ENCODE results near the gene ABCB8. TPM values are rescaled to one million over a fixed set of nuclear protein-coding genes. Genes with fewer than 3 reads are reported as not detected.

Gene ABCB8
- total and polyA plus RNA-seq, 2 donors = 17.1 to 19.4 TPM

DNA sequence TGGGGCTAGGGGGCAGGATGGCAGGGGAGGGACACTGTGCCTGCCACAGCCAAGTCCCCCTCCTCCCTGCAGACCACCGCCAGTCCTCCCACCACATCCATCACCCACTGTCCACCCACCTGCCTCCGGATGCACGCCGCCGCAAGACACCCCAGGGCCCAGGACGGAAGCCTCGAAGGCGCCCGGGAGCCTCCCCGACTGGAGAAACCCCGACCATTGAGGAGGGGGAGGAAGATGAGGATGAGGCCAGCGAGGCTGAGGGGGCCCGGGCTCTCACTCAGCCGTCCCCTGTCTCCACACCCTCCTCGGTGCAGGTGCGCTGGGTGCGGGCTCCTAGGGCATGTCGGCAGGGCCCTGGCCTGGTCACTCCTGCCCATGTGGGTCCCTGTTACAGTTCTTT lies 36.2 kb downstream of the ABCB8 start:
- no peak for DNase-seq (ENCODE audit: extremely low spot score)
- Histone ChIP-seq H3K4me1 (ENCODE audit: insufficient read depth) (no peaks in the 10 kb centered on the region), H3K36me3 (ENCODE audit: insufficient read depth) (peaks cover 5% of the 10 kb centered on the region), H3K4me3 (ENCODE audit: low read depth, low read length) (no peak overlapping the region), H3K27ac (ENCODE audit: low read depth) (no peak overlapping the region)
- 97% methylated on average over 18 of the region's 18 CpGs for WGBS

DNA sequence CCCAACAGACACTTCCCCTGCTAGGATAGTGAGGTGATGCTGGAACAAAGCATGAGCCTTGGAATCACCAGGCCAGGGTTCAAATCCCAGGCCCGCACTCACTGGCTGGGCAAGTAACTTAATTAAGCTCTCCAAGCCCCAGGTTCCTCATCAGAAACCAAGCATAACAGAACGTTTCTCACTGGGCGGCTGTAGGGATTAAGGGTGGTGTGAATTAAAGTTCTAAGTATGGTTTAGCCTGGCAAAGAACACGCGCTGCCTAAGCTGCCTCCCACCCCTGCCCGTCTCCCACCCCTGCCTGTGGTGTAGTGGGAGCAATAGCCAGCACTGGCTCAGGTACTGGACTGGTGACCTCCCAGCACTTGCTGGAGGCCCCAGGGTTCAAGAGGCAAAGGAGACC lies 36.7 kb downstream of the ABCB8 start:
- Histone ChIP-seq H3K27ac (ENCODE audit: low read depth) (no peak overlapping the region), H3K4me3 (ENCODE audit: low read depth, low read length) (no peak overlapping the region), H3K4me1 (ENCODE audit: insufficient read depth) (no peaks in the 10 kb centered on the region), H3K36me3 (ENCODE audit: insufficient read depth) (peaks cover 7% of the 10 kb centered on the region)
- WGBS = 89% methylated on average over 6 of the region's 6 CpGs
- no peak for DNase-seq (ENCODE audit: extremely low spot score)

DNA sequence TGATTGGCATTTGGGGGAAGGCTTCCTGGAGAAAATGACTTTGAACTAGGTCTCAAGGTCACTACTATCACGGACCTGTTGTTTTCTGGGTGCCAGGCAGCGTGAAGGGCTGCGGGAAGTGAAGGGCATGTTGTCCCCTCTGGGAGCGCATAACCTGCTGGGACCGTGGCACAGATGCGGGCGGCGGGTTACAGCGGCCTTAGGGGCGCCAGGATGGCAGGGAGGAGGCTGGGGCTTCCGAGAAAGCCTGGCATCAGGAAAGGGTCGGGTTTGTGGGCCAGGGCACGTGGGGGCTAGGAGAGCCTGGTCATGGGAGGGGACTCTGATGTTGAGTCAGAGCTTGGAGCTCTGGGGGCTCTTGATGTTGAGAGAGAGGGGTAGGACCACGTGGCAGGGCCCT lies 37.3 kb downstream of the ABCB8 start:
- DNase-seq (ENCODE audit: extremely low spot score) = no peak
- Histone ChIP-seq H3K4me1 (ENCODE audit: insufficient read depth) (no peaks in the 10 kb centered on the region), H3K27ac (ENCODE audit: low read depth) (no peak overlapping the region), H3K4me3 (ENCODE audit: low read depth, low read length) (no peak overlapping the region), H3K36me3 (ENCODE audit: insufficient read depth) (peaks cover 10% of the 10 kb centered on the region)
- WGBS = 89% methylated on average over 14 of the region's 14 CpGs

GRCh38 chr7:151066273-151066974 lies 38.2 kb downstream of the ABCB8 start:
- H3K36me3 ChIP-seq (ENCODE audit: insufficient read depth) = peaks cover 10% of the 10 kb centered on the region
- no peak overlapping the region for H3K4me3 ChIP-seq (ENCODE audit: low read depth, low read length)
- no peak overlapping the region for H3K27ac ChIP-seq (ENCODE audit: low read depth)
- no peak for DNase-seq (ENCODE audit: extremely low spot score)
- 90% methylated on average over 39 of the region's 39 CpGs for WGBS
- H3K4me1 ChIP-seq (ENCODE audit: insufficient read depth) = no peaks in the 10 kb centered on the region

DNA sequence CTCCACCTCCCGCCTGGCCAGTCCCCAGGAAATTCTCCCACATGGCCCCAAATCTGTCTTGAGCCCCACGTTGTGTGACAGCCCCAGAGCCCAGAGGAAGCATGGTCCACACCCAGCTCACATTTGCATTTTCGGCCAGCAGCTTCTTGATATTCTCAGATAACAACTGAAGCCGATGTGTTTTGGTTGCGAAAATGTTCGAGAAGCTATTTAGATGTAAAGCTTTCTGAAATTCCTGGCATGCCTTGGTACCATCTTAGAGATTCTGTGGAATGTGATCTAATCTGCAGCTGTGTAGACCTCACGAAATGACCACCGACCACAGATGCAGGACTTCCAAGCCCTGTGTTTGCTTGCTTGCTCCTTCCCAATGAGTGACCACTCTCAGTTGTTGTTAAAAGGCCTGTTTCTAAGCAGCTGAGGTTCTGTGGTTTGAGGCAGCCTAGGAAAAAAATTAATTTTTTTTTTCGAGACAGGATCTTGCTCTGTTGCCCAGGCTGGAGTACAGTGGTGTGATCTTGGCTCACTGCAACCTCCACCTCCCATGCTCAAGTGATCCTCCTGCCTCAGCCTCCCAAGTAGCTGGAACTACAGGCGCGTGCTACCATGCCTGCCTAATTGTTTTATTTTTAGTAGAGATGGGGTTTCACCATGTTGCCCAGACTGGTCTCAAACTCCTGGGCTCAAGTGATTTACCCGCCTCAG lies 40.0 kb downstream of the ABCB8 start:
- 79% methylated on average over 12 of the region's 12 CpGs for WGBS
- no peak for DNase-seq (ENCODE audit: extremely low spot score)
- H3K27ac ChIP-seq (ENCODE audit: low read depth) = no peak overlapping the region
- H3K4me3 ChIP-seq (ENCODE audit: low read depth, low read length) = no peak overlapping the region
- H3K4me1 ChIP-seq (ENCODE audit: insufficient read depth) = no peaks in the 10 kb centered on the region
- H3K36me3 ChIP-seq (ENCODE audit: insufficient read depth) = peaks cover 10% of the 10 kb centered on the region

- Histone ChIP-seq H3K4me1 (ENCODE audit: insufficient read depth) (no peaks in the 10 kb centered on the region), H3K4me3 (ENCODE audit: low read depth, low read length) (no peak overlapping the region), H3K36me3 (ENCODE audit: insufficient read depth) (peaks cover 8% of the 10 kb centered on the region), H3K27ac (ENCODE audit: low read depth) (no peak overlapping the region)
- DNase-seq (ENCODE audit: extremely low spot score) = no peak
- 87% methylated on average over 17 of the region's 17 CpGs for WGBS
Observed at GRCh38 chr7:151069841-151070573, 41.8 kb downstream of the ABCB8 start.

DNA sequence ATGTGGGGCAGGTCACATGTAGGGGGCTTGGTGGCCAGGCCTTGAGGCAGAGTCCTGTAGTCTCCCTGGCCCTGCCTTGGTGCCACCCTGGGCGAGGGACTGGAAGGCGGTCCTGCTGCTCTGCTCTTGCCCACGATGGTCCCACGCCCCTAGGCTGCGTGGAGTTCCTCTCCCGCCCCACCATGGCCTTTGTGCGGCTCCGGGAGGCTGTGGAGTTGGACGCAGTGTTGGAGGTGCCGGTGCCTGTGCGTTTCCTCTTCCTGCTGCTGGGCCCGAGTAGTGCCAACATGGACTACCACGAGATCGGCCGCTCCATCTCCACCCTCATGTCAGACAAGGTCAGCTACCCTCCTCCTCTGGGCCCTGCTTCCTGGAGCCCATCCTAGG lies 42.3 kb downstream of the ABCB8 start:
- no peak for DNase-seq (ENCODE audit: extremely low spot score)
- Histone ChIP-seq H3K4me1 (ENCODE audit: insufficient read depth) (no peaks in the 10 kb centered on the region), H3K36me3 (ENCODE audit: insufficient read depth) (peaks cover 8% of the 10 kb centered on the region), H3K27ac (ENCODE audit: low read depth) (no peak overlapping the region), H3K4me3 (ENCODE audit: low read depth, low read length) (no peak overlapping the region)
- WGBS = 92% methylated on average over 15 of the region's 15 CpGs

DNA sequence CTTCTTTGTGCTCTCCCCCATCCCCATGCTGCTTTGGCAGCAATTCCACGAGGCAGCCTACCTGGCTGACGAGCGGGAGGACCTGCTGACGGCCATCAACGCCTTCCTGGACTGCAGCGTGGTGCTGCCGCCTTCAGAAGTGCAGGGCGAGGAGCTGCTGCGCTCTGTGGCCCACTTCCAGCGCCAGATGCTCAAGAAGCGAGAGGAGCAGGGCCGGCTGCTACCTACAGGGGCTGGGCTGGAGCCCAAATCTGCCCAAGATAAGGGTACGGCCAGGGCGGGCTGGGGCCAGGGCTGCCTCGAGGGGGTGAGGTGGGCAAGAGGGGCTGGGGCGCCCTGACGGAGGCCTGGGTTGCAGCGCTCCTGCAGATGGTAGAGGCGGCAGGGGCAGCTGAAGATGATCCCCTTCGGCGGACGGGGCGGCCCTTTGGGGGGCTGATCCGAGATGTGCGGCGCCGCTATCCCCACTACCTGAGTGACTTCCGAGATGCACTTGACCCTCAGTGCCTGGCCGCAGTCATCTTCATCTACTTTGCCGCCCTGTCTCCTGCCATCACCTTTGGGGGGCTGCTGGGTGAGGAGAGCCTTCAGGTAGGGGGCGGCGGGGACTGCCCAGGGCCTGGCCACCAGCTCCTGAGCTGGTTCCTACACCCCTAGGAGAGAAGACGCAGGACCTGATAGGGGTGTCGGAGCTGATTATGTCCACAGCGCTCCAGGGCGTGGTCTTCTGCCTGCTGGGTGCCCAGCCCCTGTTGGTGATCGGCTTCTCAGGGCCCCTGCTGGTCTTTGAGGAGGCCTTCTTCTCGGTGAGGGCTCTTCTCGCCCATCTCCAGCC lies 43.0 kb downstream of the ABCB8 start:
- Histone ChIP-seq H3K4me3 (ENCODE audit: low read depth, low read length) (no peak overlapping the region), H3K27ac (ENCODE audit: low read depth) (no peak overlapping the region), H3K4me1 (ENCODE audit: insufficient read depth) (no peaks in the 10 kb centered on the region), H3K36me3 (ENCODE audit: insufficient read depth) (peaks cover 8% of the 10 kb centered on the region)
- WGBS = 92% methylated on average over 39 of the region's 39 CpGs
- no peak for DNase-seq (ENCODE audit: extremely low spot score)

- WGBS = 85% methylated on average over 17 of the region's 17 CpGs
- Histone ChIP-seq H3K4me3 (ENCODE audit: low read depth, low read length) (no peak overlapping the region), H3K36me3 (ENCODE audit: insufficient read depth) (peaks cover 8% of the 10 kb centered on the region), H3K4me1 (ENCODE audit: insufficient read depth) (no peaks in the 10 kb centered on the region), H3K27ac (ENCODE audit: low read depth) (no peak overlapping the region)
- DNase-seq (ENCODE audit: extremely low spot score) = no peak
Observed at GRCh38 chr7:151073990-151074389, 45.7 kb downstream of the ABCB8 start.

DNA sequence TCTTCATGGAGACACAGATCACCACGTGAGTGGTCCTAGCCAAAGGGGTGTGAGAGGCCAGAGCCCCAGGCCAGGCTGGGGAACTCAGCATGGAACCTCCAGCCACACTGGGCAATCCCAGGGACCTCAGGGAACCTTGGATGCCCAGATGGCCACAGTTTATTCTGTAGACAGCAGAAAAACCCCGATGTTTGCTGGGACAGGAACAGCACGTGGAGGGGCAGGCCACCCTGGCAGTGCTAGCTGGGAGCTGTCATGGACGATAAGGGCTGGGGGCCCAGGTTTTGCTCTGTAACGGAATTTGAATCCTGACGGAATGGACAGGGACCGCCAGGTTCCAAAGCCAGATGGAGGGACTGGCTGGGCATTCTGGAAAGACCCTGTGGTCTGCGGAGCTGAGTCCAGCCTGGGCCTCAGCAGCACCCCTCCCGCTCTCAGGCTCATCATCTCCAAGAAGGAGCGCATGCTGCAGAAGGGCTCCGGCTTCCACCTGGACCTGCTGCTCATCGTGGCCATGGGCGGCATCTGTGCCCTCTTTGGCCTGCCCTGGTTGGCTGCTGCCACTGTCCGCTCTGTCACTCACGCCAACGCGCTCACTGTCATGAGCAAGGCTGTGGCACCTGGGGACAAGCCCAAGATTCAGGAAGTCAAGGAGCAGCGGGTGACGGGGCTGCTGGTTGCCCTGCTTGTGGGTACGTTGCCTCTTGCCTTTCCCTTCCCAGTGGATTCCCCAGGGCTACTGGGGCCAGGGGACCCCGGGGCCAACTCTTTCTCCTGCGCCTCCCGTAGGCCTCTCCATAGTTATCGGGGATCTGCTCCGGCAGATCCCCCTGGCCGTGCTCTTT lies 46.8 kb downstream of the ABCB8 start:
- peaks cover 6% of the 10 kb centered on the region for H3K36me3 ChIP-seq (ENCODE audit: insufficient read depth)
- no peak overlapping the region for H3K4me3 ChIP-seq (ENCODE audit: low read depth, low read length)
- 89% methylated on average over 26 of the region's 26 CpGs for WGBS
- H3K27ac ChIP-seq (ENCODE audit: low read depth) = no peak overlapping the region
- H3K4me1 ChIP-seq (ENCODE audit: insufficient read depth) = no peaks in the 10 kb centered on the region
- DNase-seq (ENCODE audit: extremely low spot score) = no peak

- peaks cover 3% of the 10 kb centered on the region for H3K36me3 ChIP-seq (ENCODE audit: insufficient read depth)
Observed at GRCh38 chr7:151075662-151075971, 47.4 kb downstream of the ABCB8 start.

GRCh38 chr7:151075978-151076426 lies 47.8 kb downstream of the ABCB8 start:
- Histone ChIP-seq H3K4me3 (ENCODE audit: low read depth, low read length) (no peak overlapping the region), H3K36me3 (ENCODE audit: insufficient read depth) (peaks cover 3% of the 10 kb centered on the region), H3K4me1 (ENCODE audit: insufficient read depth) (no peaks in the 10 kb centered on the region), H3K27ac (ENCODE audit: low read depth) (no peak overlapping the region)
- 83% methylated on average over 22 of the region's 22 CpGs for WGBS
- no peak for DNase-seq (ENCODE audit: extremely low spot score)

More at GRCh38 chr7:151075662-151075971, 47.4 kb downstream of the ABCB8 start:
- Histone ChIP-seq H3K4me1 (ENCODE audit: insufficient read depth) (no peaks in the 10 kb centered on the region), H3K27ac (ENCODE audit: low read depth) (no peak overlapping the region), H3K4me3 (ENCODE audit: low read depth, low read length) (no peak overlapping the region)
- 81% methylated on average over 7 of the region's 7 CpGs for WGBS
- DNase-seq (ENCODE audit: extremely low spot score) = no peak
